ENCODE data around the gene POLR3K.

DNA sequence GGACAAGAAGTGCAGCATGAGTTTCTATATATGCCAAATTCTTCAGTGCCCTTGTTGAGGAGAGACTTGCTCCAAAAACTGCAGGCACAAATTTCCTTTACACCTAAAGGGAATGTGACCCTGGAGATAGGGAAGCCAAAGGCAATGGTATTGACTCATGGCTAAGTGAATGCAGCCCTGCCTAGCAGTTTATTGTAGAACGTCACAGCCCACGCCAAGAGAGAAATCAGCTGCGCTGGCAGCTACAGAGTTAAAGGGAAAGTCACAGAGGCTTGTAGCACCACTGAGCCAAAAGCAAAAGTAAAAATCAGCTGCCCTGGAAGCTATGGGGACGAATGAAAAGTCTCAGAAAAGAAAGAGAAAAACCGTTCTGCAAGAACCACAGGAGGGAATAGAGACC, 10.1 kb downstream of the POLR3K start:
- TF ChIP-seq, protein P1, sequence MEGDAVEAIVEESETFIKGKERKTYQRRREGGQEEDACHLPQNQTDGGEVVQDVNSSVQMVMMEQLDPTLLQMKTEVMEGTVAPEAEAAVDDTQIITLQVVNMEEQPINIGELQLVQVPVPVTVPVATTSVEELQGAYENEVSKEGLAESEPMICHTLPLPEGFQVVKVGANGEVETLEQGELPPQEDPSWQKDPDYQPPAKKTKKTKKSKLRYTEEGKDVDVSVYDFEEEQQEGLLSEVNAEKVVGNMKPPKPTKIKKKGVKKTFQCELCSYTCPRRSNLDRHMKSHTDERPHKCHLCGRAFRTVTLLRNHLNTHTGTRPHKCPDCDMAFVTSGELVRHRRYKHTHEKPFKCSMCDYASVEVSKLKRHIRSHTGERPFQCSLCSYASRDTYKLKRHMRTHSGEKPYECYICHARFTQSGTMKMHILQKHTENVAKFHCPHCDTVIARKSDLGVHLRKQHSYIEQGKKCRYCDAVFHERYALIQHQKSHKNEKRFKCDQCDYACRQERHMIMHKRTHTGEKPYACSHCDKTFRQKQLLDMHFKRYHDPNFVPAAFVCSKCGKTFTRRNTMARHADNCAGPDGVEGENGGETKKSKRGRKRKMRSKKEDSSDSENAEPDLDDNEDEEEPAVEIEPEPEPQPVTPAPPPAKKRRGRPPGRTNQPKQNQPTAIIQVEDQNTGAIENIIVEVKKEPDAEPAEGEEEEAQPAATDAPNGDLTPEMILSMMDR (IDR thresholded peaks at IDR 0.05; ENCODE audit: low read length), result no peak
- TF ChIP-seq EZH2phosphoT487 (IDR thresholded peaks at IDR 0.05; ENCODE audit: low read length), result no peak
